Upper lobe of left lung (tissue), 4 donors: ENCODE measurements around the gene IP6K3.

Source experiments
- CTCF ChIP-seq, 6 experiments: fragments of 450-650 bp in 4 of 6; fragments of 200-600 bp in 2 of 6; sonication (generic) in 2 of 6; IDR thresholded peaks; one replicate each; pipeline ENCODE4 v1.5.1; 2016 to 2019; ENCODE audit warnings: antibody characterized with exemption in 6 of 6
- POLR2A ChIP-seq, 4 donors: fragments of 450-650 bp; IDR thresholded peaks; one replicate each; pipeline ENCODE4 v1.5.1; 2016 to 2017; ENCODE audit warnings: antibody characterized with exemption in 4 of 4, mild to moderate bottlenecking in 2 of 4

GRCh38 chr6:33717934-33718455 lies 28.7 kb downstream of the IP6K3 start:
- TF ChIP-seq CTCF (IDR thresholded peaks at IDR 0.05) (no peak), POLR2A (IDR thresholded peaks at IDR 0.05) (no peak)
